Activated CD4-positive, alpha-beta T cell treated with anti-CD3 and anti-CD28 coated beads, Interleukin-2, amount 50 U/mL, for 24 hours (primary cell): ENCODE data around the gene CACNA2D3.

Experiments
- DNase-seq, 2 donors: peaks; one replicate each; pipeline ENCODE4 v3.0.0-alpha.2; 2020; ENCODE audit warnings: low read depth in 1 of 2, low spot score in 1 of 2

Gene CACNA2D3

DNA sequence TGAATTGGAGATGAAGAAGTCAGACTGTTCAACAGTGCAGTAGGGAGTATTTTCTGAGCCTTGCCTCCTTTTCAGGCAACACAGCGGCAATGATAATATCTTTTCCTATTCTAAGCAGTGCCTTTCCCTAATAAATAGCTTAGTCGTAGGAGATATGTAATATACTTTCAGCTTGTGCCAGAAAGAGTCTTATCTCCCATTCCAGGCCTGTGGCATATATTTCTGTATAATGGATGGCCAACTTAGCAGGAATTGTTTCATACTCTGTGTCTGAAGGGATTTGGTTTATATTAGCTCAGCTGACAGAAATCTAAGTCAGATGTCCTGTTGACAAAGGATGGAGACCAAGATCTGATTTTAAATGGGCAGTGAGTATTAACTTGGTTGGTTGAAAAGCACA lies 397.1 kb downstream of the CACNA2D3 start:
- no peak for DNase-seq

DNA sequence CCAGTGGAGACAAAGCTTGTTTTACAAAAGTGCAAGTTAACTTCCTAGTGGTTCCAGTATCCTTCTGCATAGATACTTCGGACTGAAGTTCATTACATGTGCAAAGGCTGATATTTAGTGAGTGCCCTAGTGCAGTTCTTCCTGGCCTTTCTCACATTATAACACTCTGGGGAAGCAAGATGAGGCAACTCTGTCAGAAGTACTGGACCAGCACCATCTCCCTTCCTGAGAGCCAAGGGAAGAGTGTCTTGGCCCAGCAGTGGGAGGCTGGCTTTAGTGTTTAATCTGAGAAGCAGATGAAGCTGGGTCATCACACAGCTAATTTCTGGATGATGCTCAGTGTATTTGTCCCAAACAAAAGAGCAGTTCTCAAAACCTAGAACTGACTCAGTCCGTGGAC lies 397.7 kb downstream of the CACNA2D3 start:
- DNase-seq, result no peak

DNA sequence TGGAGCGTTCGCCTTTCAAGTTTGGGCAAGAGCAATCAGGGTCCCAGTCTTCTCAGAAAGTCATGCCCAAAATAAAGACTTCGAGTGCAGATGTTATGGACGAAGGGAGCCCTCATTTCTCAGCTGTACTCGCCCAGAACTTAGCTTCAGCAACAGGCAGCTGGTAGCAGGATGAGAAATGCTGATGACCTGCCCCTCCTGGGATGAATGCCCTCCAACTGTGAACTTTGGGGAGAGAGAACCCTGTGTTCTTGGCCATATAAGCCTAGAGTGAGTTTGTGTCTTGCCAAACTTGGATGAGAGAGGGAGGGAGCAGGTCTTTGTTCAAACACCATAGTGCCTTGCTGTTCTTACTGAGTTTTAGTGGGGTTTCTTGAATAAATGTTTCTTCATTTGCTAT lies 405.2 kb downstream of the CACNA2D3 start:
- DNase-seq, result no peak

DNA sequence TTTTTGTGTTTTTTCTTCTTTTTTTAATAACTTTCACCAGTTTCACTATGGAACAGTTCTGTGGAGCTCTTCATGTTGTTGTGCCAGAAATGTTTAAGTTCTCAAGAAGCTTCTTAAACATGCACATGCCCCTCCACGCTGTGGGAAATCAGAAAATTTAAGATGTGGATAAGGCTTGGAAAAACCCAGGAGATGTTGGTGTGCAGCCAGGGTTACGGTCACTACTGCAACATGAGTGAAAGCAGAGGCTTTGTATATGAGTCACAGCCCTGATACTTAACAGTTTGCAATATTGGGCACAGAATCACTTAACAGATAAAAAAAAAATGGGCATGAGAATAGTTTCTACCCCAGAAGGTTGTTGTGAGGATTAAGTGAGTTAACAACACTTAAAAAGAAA lies 405.6 kb downstream of the CACNA2D3 start:
- no peak for DNase-seq

DNA sequence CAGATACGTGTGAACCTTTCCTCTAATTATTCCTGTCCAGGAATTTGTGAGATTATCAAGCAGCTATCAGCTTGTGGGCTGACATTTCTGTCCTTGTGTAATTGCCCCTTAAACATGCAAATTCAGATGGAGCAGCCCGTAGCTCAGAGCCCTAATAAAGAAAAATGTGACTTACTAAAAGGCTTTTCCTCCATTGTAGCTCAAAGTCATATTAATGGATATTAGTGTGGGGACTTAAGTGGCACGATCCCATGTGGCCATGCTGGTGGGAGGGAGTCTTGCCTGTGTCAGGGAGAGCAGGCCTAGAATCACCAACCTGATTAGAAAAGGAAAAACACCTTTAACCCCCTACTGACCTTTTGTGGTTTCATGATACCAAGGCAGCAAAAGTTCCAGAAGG lies 406.3 kb downstream of the CACNA2D3 start:
- DNase-seq, result no peak

DNA sequence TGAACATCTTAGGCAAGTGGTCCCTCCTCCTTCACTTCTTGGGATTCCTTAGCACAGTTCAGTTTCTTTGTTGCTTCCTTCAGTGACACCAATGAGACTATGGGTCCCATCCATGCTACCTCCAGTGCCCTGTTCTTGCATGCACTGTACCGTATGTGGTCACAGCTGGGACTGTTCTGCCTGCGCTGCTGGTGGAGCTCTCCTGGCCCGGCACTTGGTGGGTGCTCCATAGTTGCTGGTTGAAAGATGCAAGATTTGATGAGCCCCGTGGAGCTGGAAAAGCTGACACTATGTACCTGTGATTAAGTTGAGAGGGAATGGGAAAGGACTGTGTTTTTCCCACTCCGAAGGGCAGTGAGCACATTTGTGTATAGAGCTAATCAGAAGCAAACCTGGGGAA lies 407.7 kb downstream of the CACNA2D3 start:
- DNase-seq, result no peak

DNA sequence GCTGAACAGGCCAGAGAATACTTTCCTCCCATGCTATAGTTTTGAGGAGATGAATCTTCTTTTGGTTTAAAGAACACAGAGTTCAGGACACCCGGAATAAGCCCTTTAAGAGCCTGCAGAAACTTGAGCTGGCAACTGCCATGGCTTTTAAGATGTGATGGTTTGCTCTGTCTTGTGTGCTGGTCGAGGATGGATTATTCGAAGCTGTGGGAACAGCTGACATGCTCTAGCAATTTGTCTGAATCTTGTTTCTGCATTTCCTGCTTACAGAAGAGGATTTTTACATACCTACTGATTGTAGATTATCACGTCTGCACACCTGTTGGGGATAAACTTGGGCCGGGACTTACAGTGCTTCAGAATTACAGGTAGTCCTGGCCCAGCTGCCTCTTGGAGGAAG lies 408.6 kb downstream of the CACNA2D3 start:
- DNase-seq, result no peak

DNA sequence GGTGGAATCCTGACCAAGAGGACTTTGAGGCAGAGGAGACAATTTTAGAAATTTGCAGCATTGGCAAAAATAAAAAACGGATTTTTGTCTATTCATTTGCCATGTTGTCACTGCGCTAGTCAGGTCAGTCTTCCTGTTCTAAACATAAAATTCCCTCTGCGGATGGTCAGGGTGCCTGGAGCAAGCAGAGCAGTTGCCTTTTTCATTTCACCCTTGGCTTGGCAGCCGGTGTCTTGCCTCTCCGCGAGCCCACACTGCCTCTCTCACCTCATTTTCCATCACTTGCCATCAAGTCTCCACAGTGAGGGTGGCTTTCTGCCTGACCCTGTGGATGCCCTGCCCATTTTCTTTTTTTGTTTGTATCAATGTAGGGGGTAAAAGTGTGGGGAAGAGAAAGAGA lies 409.4 kb downstream of the CACNA2D3 start:
- no peak for DNase-seq

DNA sequence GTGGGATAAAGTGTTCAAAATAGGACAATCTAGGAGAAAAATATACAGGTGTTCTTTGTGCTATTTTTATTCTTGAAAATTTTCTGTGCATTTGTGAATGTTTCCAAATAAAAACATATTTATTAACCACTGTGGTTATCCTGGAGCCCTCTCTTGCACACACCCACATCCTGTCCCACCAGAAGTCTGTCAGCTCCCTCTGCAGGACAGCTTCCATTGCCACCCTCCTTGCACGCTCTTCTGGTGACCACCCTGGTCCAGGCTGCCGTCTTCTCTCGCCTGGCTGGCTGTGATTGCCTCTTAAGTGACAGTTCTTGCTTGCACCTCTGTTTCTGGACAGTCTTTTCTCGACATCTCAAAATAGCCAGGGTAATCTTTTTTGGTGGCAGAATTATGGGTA lies 411.5 kb downstream of the CACNA2D3 start:
- no peak for DNase-seq

DNA sequence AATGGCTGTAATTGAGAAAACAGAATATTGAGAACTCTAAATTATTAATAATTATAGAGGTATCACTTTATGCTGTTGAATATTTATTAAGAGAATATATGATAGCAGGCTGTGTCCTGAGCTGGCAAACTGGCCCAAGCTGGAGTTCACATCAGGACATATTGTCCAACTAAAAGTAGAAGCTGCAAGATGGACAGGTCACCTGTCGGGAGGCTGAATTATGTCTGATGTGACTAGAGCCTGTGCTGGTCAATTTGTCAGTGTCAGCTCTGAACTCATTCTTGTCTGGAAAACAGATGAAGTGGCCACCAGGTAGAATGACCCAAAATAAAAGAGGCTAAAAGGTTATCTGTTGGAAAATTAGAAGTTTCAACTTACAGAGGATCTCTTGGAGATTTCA lies 413.3 kb downstream of the CACNA2D3 start:
- no peak for DNase-seq

DNA sequence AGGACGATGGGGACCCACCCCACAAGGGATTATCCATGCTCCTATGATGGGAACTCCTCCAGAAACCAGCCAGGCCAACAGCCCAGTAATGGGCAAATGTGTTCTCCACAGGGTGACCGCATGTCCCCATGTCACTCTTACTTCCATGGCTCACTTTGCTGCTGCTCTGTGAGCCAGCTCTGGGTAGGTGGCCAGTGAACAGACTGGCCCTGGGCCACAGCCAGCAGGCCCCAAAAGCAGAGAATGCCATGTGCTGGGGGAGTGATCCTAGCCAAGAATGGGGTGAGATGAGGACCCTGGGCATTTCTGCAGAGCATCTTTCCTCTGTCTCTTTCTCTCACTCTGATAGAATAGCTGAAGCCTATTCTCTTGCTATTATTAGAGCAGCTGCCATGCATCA lies 414.1 kb downstream of the CACNA2D3 start:
- DNase-seq, result no peak

DNA sequence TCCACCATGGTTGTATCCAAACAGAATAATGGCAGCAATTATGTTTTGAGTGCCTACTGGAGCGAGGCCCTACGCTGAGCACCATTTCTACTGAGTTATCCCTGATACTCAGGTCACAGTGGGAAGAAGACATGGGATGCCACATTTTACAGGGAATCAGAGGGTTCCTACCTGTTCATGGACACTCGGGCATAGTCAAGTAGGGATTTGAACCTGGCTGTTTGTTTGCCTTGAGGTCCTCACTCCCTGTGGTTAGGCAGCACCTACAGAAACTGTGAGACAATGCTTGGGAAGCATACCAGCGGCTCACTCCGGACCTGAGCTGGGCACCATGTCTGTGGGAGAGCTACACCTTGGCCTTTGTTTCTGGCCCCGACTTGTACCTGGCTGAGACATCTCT lies 415.2 kb downstream of the CACNA2D3 start:
- DNase-seq, result no peak

DNA sequence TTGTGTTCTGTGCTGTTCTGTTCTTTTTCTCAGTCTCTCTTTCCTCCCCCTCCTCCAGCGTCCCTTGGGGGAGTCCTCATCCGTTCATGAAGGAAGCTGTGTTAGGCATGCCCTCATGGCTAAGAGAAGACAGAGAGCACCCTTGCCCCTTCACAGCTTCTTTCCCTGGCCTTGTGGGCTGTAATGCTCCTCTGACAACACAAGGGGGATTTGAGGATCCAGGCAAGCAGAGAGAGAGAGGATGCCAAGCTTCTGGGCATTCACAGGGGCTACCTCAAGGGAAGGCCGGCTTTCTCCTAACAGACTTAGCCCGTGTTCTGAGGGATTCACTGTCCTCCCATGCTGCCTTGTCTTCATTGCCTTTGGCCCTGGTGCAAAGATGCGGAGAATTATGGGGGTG lies 416.0 kb downstream of the CACNA2D3 start:
- DNase-seq, result no peak

DNA sequence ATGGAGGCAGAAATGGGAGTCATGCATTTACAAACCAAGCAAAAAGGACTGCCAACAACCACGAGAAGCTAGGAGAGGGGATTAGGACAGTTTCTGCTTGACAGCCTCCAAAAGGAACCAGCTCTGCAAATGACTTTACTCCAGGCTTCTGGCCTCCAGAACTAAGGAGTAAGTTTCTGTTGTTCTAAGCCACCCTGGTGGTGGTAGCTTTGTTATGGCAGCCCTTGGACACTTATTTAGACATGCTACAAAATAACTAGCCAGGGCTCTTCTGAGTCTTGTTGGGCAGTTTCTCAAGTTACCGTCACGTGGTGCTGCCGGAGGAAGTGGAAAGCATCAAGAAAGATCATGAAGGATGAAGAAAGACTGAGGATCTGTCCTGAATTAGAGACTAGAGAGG lies 419.0 kb downstream of the CACNA2D3 start:
- DNase-seq, result no peak

DNA sequence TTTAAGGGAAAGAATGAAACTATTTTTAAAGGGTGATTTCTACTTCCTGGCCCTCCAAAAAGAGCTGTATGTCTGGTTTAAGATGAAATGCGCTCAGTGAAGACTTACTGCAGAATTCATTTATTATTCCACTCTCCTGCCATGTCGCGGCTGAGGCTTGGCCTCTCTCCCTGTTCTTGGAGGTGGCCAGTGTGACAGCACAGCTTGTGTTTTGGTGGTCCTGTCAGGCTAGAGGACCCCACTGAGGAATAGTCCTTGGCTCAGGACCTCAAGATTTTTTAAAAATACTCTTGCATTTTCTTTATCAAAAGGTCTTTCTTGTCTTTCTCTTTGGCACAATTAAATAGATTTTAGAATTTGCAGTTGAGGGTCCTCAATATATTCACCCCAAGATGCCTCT lies 421.1 kb downstream of the CACNA2D3 start:
- DNase-seq, result no peak

DNA sequence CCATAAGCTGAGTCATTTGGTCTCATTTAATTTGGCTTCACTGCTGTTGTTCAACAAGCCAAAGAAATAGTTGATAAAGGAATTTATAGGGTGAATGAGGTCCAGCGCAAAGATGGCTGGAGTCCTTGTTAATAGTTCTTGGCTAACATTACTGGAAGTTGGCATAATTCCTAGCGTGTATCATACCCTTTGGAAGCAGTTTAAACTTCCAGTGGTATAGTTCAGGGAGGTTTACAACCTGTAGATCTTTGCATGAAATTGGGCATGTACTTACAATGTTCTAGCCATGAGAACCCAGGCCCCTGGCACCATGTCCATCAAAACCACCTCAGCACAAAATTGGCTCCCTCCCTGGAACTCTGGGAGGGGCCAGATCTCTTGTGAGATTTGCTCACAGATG lies 424.7 kb downstream of the CACNA2D3 start:
- DNase-seq, result no peak

DNA sequence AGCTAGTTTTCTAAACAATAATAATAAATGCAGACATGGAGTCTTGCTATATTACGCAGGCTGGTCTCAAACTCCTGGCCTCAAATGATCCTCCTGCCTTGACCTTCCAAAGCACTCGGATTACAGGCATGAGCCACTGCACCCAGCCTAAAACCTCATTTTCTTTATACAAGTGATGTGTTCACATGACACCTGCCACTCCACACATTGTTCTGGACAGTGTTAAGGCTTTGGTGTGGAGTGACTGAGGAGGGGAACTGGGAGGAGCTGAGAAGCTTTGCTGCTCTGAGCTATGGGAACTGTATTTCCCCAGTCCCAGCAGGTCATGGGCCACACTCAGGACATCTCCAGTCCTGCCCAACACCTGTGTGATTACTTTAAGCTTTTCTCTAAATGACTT lies 425.5 kb downstream of the CACNA2D3 start:
- DNase-seq, result no peak

DNA sequence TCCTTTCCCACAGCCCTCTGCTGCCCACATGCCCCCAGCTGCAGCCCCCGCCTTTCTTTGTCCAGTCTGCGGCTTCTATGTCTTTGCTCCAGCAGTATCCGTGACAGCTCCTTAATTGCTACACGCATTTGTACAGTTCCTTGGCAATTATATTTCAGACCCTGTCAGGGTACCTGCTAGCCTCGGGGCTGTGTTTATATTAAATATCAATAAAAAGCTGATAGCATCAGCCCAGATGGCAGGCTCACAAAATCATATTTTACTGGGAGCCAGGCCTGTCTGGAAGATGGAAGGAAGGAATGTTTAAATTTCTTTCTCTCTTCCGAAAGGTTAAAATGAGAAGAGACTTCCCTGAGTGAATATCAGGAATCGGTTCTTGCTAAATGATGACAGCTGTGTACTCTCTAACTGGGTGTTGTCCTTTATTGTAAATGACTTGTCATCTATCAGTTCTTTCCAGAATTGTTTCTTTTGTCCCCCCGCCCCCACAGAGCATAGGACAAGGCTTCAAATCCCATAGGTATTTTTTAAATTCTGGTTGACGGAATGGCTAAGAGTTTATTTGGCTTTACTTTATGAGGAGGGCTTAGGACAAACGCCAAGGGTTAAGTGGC lies 427.4 kb downstream of the CACNA2D3 start:
- no peak for DNase-seq

DNA sequence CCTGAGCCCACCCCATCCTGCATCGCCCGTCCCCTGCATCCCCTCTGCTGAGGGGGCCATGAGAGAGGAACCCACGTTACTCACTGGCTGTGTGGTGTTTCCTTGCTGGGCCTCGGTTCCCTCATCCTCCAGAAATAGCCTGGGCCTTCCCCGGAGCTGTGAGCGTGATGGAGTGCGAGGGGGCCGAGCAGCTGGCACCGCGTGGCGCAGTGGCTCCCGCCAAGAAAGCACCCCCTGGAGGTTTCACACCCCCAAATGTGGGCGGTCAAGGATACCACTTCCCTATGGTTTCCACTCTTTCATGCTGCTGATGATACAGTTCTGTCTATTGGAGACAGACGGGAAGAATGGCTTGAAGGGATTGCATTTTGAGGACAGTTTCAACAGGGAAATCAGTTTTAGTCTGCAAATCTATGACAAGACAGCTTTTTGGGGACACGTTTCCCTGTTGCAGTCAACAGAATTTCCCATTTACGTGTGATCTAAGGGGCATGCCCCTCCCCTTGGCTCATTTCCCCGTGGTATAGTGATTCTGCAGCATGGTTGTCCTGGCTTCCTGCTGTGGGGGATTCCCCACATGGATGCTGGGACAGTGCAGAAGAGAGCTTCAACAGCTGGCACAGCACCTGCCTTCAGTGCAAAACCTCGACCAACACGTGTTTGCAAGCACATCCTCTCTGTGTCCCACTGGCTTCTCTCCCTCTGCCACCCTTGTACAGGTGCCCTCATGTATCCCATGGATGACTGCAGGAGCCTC lies 428.0 kb downstream of the CACNA2D3 start:
- no peak for DNase-seq

DNA sequence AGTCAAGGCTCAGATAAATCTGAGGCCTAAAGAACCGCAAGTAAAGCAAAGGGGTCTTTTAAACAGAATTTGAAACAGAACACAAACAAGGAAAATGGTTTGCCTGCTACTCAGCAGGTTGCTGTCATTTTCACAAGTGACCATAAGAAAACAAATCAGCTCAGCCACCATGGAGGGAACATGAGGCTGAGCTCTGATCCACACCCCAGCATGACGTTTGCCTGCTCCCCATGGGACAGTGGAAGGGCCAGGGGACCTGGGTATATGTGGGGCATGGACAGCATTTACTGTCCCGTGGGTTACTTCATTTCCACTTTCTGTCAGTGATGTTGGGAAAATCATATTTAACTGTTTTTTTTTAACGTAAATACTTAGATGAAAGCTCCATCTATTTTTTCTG lies 434.3 kb downstream of the CACNA2D3 start:
- no peak for DNase-seq

DNA sequence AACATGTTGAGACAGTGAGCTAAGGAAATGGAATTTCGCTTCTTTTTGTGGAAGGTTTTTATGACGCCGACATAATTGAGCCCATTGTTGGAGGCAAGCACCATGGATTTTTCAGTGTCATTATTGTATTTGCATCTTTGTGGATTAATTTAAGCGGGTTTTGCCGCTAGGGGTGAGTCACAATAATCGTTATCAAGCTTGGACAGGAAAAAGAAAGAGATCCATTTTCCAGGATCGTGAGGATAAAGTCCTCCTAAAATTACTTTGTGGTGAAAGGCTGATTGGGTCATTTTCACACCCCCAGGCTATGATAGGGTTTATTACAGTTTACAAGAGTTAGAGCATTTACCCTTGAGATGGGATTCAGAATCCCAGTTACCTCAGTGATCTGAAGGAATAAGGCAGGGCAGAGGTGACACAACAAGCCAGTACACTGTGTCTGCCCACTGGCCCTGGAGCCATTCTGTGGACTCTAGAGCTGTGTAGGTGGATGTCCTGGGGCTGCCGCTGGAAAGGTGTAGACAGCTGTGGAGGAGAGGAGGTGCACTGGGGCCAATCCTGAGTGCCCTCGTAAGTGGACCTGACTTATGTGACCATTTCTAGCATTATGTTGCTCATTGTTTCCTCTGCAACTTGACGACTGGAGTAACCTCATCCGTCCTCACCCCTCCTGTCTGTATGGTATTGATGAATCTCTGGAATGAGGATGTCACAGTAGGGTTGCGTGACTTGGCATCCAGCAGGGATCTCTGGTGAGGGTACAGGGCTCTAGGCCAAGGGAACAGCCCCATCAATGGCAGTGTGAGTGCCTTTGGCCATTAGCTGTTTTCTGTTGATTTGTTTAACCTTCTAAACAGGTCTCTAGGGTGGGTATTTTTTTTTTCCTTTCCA lies 435.4 kb downstream of the CACNA2D3 start:
- DNase-seq, result no peak

DNA sequence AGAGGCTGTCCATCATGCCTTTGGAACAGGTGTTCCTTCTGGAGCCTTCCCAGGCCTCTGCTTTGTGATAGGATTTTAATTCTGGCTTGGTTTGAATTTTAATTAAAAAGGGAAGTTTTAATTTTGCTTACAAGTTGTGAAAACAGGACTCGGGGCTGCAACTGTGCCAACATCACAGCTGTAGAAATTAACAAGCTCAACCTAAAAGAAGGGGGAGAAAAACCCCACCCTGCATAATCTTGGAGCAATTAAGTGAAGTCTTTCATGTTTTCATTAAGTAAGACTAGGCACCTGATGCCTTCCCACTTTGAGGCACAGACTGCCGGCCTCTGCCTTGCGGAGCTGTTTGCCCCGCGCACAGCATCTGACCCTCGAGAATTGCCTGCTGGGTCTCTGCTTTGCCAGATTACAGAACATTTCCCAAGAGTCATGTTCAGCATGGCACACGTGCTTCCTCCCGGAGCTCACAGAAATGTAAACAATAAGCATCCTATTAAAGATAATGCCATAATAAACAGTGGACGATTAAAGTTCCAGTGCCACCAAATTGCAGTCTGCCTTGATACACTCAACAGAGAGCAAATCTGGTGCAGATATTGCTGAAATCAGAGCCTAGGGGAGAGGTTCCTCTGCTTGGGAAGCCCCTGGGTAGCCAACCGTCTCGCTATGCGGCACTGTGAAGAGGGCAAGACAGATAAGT lies 441.3 kb downstream of the CACNA2D3 start:
- DNase-seq, result no peak
